Activated CD8-positive, alpha-beta T cell treated with anti-CD3 and anti-CD28 coated beads for 36 hours (primary cell): ENCODE data around the gene CHST11. TPM values are rescaled to one million over a fixed set of nuclear protein-coding genes. Genes with fewer than 3 reads are reported as not detected.

Experiments
- ATAC-seq: fragments of 200-7000 bp; cut with Tn5 transposase; one replicate; pipeline ENCODE4 v1.10.0; 2021; ENCODE audit warnings: mild to moderate bottlenecking, moderate library complexity
- CTCF ChIA-PET: fragments of 350-600 bp; sonication (Branson Sonifier 250); formaldehyde crosslinking; loops from one replicate; lab custom pipeline; 2021; ENCODE audit warnings: antibody characterized with exemption; lab: Charles Lee
- POLR2A ChIA-PET: fragments of 350-600 bp; sonication (Branson Sonifier 250); formaldehyde crosslinking; loops from one replicate; lab custom pipeline; 2021; ENCODE audit warnings: antibody characterized with exemption; lab: Charles Lee
- DNase-seq: peaks from one replicate; pipeline ENCODE4 v3.0.0-alpha.2; 2020
- H3K27ac Mint-ChIP-seq: one replicate; pipeline ENCODE4 v1.8.0; 2021; ENCODE audit warnings: mild to moderate bottlenecking, mixed read lengths
- H3K27me3 Mint-ChIP-seq: one replicate; pipeline ENCODE4 v1.8.0; 2021; ENCODE audit warnings: mixed read lengths
- H3K36me3 Mint-ChIP-seq: one replicate; pipeline ENCODE4 v1.8.0; 2021; ENCODE audit warnings: low read depth, mixed read lengths
- H3K4me1 Mint-ChIP-seq: one replicate; pipeline ENCODE4 v1.8.0; 2021; ENCODE audit warnings: low read depth, mixed read lengths
- H3K4me3 Mint-ChIP-seq: one replicate; pipeline ENCODE4 v1.8.0; 2021; ENCODE audit warnings: mild to moderate bottlenecking, moderate library complexity, mixed read lengths
- H3K9me3 Mint-ChIP-seq: one replicate; pipeline ENCODE4 v1.8.0; 2021; ENCODE audit warnings: mixed read lengths
- intact Hi-C: fragments of 100-400 bp; cut with micrococcal nuclease; formaldehyde crosslinking; loops from one replicate; pipeline ENCODE4 v1.10.0; 2022
- total RNA-seq, 2 experiments: library from RNA; stranded (reverse); gene quantifications; one replicate each; pipeline ENCODE4 v1.2.3, GENCODE V29; 2021
- TF ChIP-seq, protein P1 (sequence below): fragments of 200-600 bp; IDR thresholded peaks from one replicate; pipeline ENCODE4 v1.8.0; 2022; ENCODE audit warnings: antibody characterized with exemption, mild to moderate bottlenecking

Gene CHST11
- total RNA-seq, 2 experiments from 2014 or later, result 30.9 to 33.9 TPM

DNA sequence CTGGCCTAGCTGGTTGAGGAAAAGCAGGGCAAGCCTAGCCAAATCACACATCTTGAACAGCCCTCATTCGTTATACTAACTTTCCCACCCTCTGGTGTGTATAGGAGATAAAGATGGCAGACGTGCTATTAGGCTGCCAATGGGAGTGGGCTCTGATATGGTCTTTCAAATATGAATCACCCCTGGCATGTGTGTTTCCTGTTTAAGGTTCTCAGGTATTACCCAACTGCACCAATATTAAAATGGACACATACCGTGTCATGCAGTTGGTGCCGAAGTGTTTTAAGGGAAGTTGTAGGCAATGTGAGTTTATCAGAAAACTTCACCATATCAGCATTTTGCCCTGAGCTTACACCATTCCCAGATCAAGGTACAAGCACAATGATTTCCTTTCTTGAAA lies 33.4 kb downstream of the CHST11 start:
- POLR2A ChIA-PET, result interaction anchor here (1.0 to 1.9 kb wide), 3 partner anchors 9 to 20 kb away, joined by 4 to 6 read pairs (median 6); no protein-coding TSS in a partner anchor
- intact Hi-C loops, result loop anchor here (5.0 kb wide), 1 partner anchor 33 kb away; the partner anchor contains the start of gene CHST11
- peaks cover 80% of the 10 kb centered on the region for H3K4me1 Mint-ChIP-seq

DNA sequence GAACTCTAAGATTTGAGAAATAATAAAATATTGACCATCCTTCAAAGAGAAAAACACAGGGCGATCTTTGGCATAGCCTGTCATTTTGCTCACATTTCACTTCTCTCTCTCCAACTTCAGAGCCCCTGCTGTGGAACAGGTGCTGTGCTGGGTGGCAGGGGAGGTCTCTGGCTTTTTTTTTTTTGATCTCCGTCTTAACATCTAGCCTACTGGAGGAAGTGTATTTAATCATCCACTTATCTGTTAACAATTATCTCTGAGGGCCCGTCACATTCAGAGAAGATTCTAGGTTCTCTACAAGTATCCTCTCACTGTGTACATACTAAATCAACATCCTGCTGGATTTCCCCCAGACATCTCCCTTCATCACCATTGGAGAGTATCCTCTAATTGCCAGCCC lies 34.1 kb downstream of the CHST11 start:
- no peaks in the 10 kb centered on the region for H3K9me3 Mint-ChIP-seq
- intact Hi-C loops, result loop anchor here (5.0 kb wide), 1 partner anchor 34 kb away; the partner anchor contains the start of gene CHST11
- ATAC-seq, result peak; percentile 10
- peaks cover 77% of the 10 kb centered on the region for H3K4me1 Mint-ChIP-seq
- ChIA-PET CTCF (no interaction called here), POLR2A (interaction anchor here (1.9 kb wide), 1 partner anchor 10 kb away, joined by 6 read pairs; no protein-coding TSS in a partner anchor)
- H3K36me3 Mint-ChIP-seq, result peaks cover 12% of the 10 kb centered on the region
- peak overlapping the region; percentile 13 for H3K4me3 Mint-ChIP-seq
- H3K27ac Mint-ChIP-seq, result peak overlapping the region; percentile 84
- no peaks in the 10 kb centered on the region for H3K27me3 Mint-ChIP-seq
- TF ChIP-seq, protein P1, sequence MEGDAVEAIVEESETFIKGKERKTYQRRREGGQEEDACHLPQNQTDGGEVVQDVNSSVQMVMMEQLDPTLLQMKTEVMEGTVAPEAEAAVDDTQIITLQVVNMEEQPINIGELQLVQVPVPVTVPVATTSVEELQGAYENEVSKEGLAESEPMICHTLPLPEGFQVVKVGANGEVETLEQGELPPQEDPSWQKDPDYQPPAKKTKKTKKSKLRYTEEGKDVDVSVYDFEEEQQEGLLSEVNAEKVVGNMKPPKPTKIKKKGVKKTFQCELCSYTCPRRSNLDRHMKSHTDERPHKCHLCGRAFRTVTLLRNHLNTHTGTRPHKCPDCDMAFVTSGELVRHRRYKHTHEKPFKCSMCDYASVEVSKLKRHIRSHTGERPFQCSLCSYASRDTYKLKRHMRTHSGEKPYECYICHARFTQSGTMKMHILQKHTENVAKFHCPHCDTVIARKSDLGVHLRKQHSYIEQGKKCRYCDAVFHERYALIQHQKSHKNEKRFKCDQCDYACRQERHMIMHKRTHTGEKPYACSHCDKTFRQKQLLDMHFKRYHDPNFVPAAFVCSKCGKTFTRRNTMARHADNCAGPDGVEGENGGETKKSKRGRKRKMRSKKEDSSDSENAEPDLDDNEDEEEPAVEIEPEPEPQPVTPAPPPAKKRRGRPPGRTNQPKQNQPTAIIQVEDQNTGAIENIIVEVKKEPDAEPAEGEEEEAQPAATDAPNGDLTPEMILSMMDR, result no peak
- DNase-seq, result no peak

More for the DNA sequence above, 33.4 kb downstream of the CHST11 start:
- CTCF ChIA-PET, result no interaction called here
- Mint-ChIP-seq H3K27ac (peak overlapping the region; percentile 84), H3K9me3 (no peaks in the 10 kb centered on the region), H3K4me3 (peak overlapping the region; percentile 13), H3K27me3 (no peaks in the 10 kb centered on the region), H3K36me3 (peaks cover 10% of the 10 kb centered on the region)
- ATAC-seq, result peak; percentile 7
- no peak for DNase-seq
- TF ChIP-seq, protein P1, result no peak

DNA sequence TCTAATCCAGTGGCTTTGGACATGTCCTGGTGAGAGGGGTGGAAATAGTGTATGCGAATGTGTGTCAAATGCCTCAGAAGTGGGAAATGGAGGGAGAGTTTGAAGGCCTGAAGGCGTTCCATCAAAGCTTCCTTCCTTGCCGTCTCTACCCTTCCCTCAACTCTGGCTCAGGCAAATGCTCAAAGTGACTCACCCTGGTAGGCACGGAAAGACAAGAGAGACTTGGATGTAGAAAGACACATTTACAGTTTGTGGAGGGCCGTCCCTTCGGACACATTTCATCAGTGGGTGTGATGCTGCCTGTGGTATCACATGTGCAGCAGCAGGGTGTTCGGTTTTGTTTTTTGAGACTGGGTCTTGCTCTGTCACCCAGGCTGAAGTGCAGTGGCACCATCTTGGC lies 36.7 kb downstream of the CHST11 start:
- DNase-seq, result no peak
- ChIA-PET POLR2A (interaction anchor here (1.0 to 4.1 kb wide), 5 partner anchors 12 to 35 kb away, joined by 3 to 21 read pairs (median 4); no protein-coding TSS in a partner anchor), CTCF (interaction anchor here (0.9 to 1.2 kb wide), 2 partner anchors 15 to 76 kb away, joined by 3 read pairs; no protein-coding TSS in a partner anchor)
- H3K4me1 Mint-ChIP-seq, result peaks cover 76% of the 10 kb centered on the region
- TF ChIP-seq, protein P1, result no peak
- no peak overlapping the region for H3K4me3 Mint-ChIP-seq
- H3K9me3 Mint-ChIP-seq, result no peaks in the 10 kb centered on the region
- no peaks in the 10 kb centered on the region for H3K27me3 Mint-ChIP-seq
- intact Hi-C loops, result loop anchor here (5.0 kb wide), 1 partner anchor 36 kb away; the partner anchor contains the start of gene CHST11
- ATAC-seq, result no peak
- peaks cover 15% of the 10 kb centered on the region for H3K36me3 Mint-ChIP-seq
- peak overlapping the region; percentile 84 for H3K27ac Mint-ChIP-seq

DNA sequence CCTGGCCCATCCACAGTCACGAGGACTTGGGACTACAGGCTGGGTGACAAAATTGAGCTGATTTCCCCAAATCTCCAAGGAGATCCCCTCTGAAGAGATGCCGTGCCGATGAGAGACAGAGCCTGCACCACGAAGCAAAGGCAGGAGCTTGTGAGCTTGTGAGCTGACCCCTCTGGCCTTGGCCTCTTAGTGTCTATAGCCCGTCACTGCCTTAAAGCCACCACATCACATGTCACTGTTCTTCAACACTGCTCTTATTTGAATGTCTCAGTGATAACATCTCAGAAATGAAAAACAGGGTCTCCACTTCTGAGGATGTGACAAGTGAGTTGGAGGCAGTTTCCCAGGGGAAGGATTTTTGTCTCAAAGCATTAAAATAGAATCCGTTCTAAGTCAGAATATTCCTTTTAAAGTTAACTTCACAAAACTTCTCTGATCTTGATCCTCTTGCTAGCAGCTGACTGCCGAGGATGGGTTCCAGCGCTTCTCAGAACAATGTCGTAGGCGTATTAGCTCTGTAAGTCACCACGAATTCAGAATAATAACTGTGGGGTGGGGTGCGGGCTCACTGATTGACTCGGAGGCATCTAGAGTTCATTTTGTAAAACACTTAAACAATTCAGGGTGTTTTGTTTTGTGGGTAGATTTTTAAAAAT lies 37.5 kb downstream of the CHST11 start:
- peak; percentile 89 for DNase-seq
- no peaks in the 10 kb centered on the region for H3K27me3 Mint-ChIP-seq
- intact Hi-C loops, result loop anchor here (5.0 kb wide), 1 partner anchor 37 kb away; the partner anchor contains the start of gene CHST11

More for the DNA sequence above, 37.5 kb downstream of the CHST11 start:
- TF ChIP-seq, protein P1, result no peak
- Mint-ChIP-seq H3K9me3 (no peaks in the 10 kb centered on the region), H3K4me3 (peak overlapping the region; percentile 63), H3K4me1 (peaks cover 83% of the 10 kb centered on the region), H3K27ac (peak overlapping the region; percentile 84), H3K36me3 (peaks cover 15% of the 10 kb centered on the region)
- ChIA-PET POLR2A (interaction anchor here (0.6 to 4.1 kb wide), 6 partner anchors 12 to 35 kb away, joined by 3 to 21 read pairs (median 4); no protein-coding TSS in a partner anchor), CTCF (interaction anchor here (1.1 to 1.5 kb wide), 6 partner anchors 16 to 112 kb away, joined by 3 to 7 read pairs (median 3); no protein-coding TSS in a partner anchor)
- ATAC-seq, result peak; percentile 70
